H9 (cell line): ENCODE results near the gene XPR1. TPM values are rescaled to one million over a fixed set of nuclear protein-coding genes. Genes with fewer than 3 reads are reported as not detected.

Experiments
- DNase-seq: peaks from one replicate; pipeline ENCODE4 v3.0.0-alpha.2; 2017
- H2AFZ ChIP-seq: one replicate; pipeline ENCODE4 v1.6.1; 2013; ENCODE audit warnings: mild to moderate bottlenecking, low read length, control low read depth, moderate library complexity
- H2AK5ac ChIP-seq: 2 replicates; pipeline ENCODE4 v1.6.1; 2013; ENCODE audit warnings: low read length, control low read depth, mixed read lengths; ENCODE audit not compliant: insufficient read length
- H2BK120ac ChIP-seq: one replicate; pipeline ENCODE4 v1.6.1; 2013; ENCODE audit warnings: low read depth, mild to moderate bottlenecking, low read length, control low read depth, inconsistent platforms; ENCODE audit not compliant: poor library complexity, severe bottlenecking
- H2BK12ac ChIP-seq: 2 replicates; pipeline ENCODE4 v1.6.1; 2013; ENCODE audit warnings: low read length, control low read depth, mixed read lengths, low read depth; ENCODE audit not compliant: insufficient read length
- H2BK15ac ChIP-seq: 2 replicates; pipeline ENCODE4 v1.6.1; 2013; ENCODE audit warnings: low read depth, low read length, control low read depth
- H2BK20ac ChIP-seq: one replicate; pipeline ENCODE4 v1.6.1; 2013; ENCODE audit warnings: low read depth, mild to moderate bottlenecking, low read length, control low read depth, inconsistent platforms; ENCODE audit not compliant: poor library complexity, severe bottlenecking
- H2BK5ac ChIP-seq: 2 replicates; pipeline ENCODE4 v1.6.1; 2013; ENCODE audit warnings: low read length, control low read depth, mixed read lengths; ENCODE audit not compliant: insufficient read length
- H3K14ac ChIP-seq: 2 replicates; pipeline ENCODE4 v1.6.1; 2013; ENCODE audit warnings: low read length, control low read depth; ENCODE audit not compliant: insufficient read depth
- H3K18ac ChIP-seq: 2 replicates; pipeline ENCODE4 v1.6.1; 2013; ENCODE audit warnings: low read depth, mild to moderate bottlenecking, mixed read lengths, low read length, control low read depth; ENCODE audit not compliant: insufficient read length
- H3K23ac ChIP-seq: 2 replicates; pipeline ENCODE4 v1.6.1; 2013; ENCODE audit warnings: low read length, control low read depth, mixed read lengths, low read depth; ENCODE audit not compliant: insufficient read length
- H3K23me2 ChIP-seq: 2 replicates; pipeline ENCODE4 v1.6.1; 2013; ENCODE audit warnings: low read depth, mild to moderate bottlenecking, mixed read lengths, low read length, control low read depth; ENCODE audit not compliant: insufficient read length, poor library complexity, severe bottlenecking
- H3K27ac ChIP-seq: 2 replicates; pipeline ENCODE4 v1.5.1; 2013; ENCODE audit warnings: low read length, control low read depth, mixed read lengths, low read depth; ENCODE audit not compliant: insufficient read length
- H3K27me3 ChIP-seq: 2 replicates; pipeline ENCODE4 v1.6.1; 2013; ENCODE audit warnings: low read length, control low read depth, inconsistent platforms; ENCODE audit not compliant: insufficient read depth
- H3K4ac ChIP-seq: 2 replicates; pipeline ENCODE4 v1.6.1; 2013; ENCODE audit warnings: low read depth, mild to moderate bottlenecking, control low read depth, inconsistent platforms, low read length, moderate library complexity
- H3K4me1 ChIP-seq: 2 replicates; pipeline ENCODE4 v1.6.1; 2013; ENCODE audit warnings: low read length, control low read depth, inconsistent platforms; ENCODE audit not compliant: insufficient read depth
- H3K4me2 ChIP-seq: 2 replicates; pipeline ENCODE4 v1.6.1; 2013; ENCODE audit warnings: low read length, control low read depth, mixed read lengths; ENCODE audit not compliant: insufficient read length, insufficient read depth
- H3K56ac ChIP-seq: 2 replicates; pipeline ENCODE4 v1.6.1; 2013; ENCODE audit warnings: low read depth, mild to moderate bottlenecking, mixed read lengths, low read length, control low read depth; ENCODE audit not compliant: insufficient read length
- H3K79me1 ChIP-seq: 2 replicates; pipeline ENCODE4 v1.6.1; 2013; ENCODE audit warnings: low read depth, mild to moderate bottlenecking, moderate library complexity, low read length, control low read depth, inconsistent platforms; ENCODE audit not compliant: insufficient read depth, poor library complexity, severe bottlenecking
- H3K79me2 ChIP-seq: 2 replicates; pipeline ENCODE4 v1.6.1; 2013; ENCODE audit warnings: low read length, control low read depth, inconsistent platforms; ENCODE audit not compliant: insufficient read depth
- H3K9ac ChIP-seq: 2 replicates; pipeline ENCODE4 v1.6.1; 2013; ENCODE audit warnings: low read length, control low read depth, mixed read lengths; ENCODE audit not compliant: insufficient read length; ENCODE audit errors: extremely low read depth
- H3K9me3 ChIP-seq: one replicate; pipeline ENCODE4 v1.6.1; 2013; ENCODE audit warnings: low read depth, low read length, inconsistent platforms; ENCODE audit not compliant: control insufficient read depth
- H3T11ph ChIP-seq: one replicate; pipeline ENCODE4 v1.6.1; 2013; ENCODE audit warnings: mild to moderate bottlenecking, low read length, control low read depth, inconsistent platforms
- H4K20me1 ChIP-seq: one replicate; pipeline ENCODE4 v1.6.1; 2013; ENCODE audit not compliant: control insufficient read depth, insufficient read length, insufficient read depth
- H4K5ac ChIP-seq: 2 replicates; pipeline ENCODE4 v1.6.1; 2013; ENCODE audit warnings: low read depth, mild to moderate bottlenecking, mixed read lengths, low read length, control low read depth; ENCODE audit not compliant: insufficient read length
- H4K8ac ChIP-seq: replicated peaks from 2 replicates; pipeline ENCODE4 v1.6.1; 2013; ENCODE audit warnings: low read length, control low read depth, mixed read lengths, low read depth; ENCODE audit not compliant: insufficient read length
- H4K91ac ChIP-seq: 2 replicates; pipeline ENCODE4 v1.6.1; 2013; ENCODE audit warnings: low read depth, mild to moderate bottlenecking, moderate library complexity, mixed read lengths, low read length, control low read depth; ENCODE audit not compliant: insufficient read length
- H3K27ac Mint-ChIP-seq, 3 experiments: 2 replicates in 2 of 3; 3 replicates in 1 of 3; pipeline ENCODE4 v1.8.0; 2020 to 2021; ENCODE audit warnings: mixed read lengths in 3 of 3, mild to moderate bottlenecking in 1 of 3, moderate library complexity in 1 of 3
- H3K27me3 Mint-ChIP-seq: 2 replicates; pipeline ENCODE4 v1.8.0; 2021; ENCODE audit warnings: low read depth, mild to moderate bottlenecking, moderate library complexity, mixed read lengths
- H3K36me3 Mint-ChIP-seq, 3 experiments: 2 replicates in 2 of 3; 3 replicates in 1 of 3; pipeline ENCODE4 v1.8.0; 2020 to 2021; ENCODE audit warnings: low read depth in 3 of 3, mixed read lengths in 3 of 3; ENCODE audit not compliant: insufficient read depth in 1 of 3
- H3K4me1 Mint-ChIP-seq, 2 experiments: 2 replicates each; pipeline ENCODE4 v1.8.0; 2020; ENCODE audit warnings: mixed read lengths in 2 of 2
- H3K4me3 Mint-ChIP-seq, 2 experiments: 2 replicates in 1 of 2; 3 replicates in 1 of 2; pipeline ENCODE4 v1.8.0; 2020 to 2021; ENCODE audit warnings: mild to moderate bottlenecking in 2 of 2, mixed read lengths in 2 of 2, moderate library complexity in 1 of 2
- H3K9me3 Mint-ChIP-seq, 2 experiments: 2 replicates in 1 of 2; 3 replicates in 1 of 2; pipeline ENCODE4 v1.8.0; 2020; ENCODE audit warnings: mild to moderate bottlenecking in 2 of 2, mixed read lengths in 2 of 2, moderate library complexity in 1 of 2
- CTCF ChIP-seq: fragments of 200-600 bp; sonication (generic); conservative IDR thresholded peaks from 3 replicates; pipeline ENCODE4 v1.8.0; 2021; ENCODE audit warnings: antibody characterized with exemption, mild to moderate bottlenecking
- total RNA-seq: library from RNA; stranded (reverse); gene quantifications from 2 replicates; pipeline ENCODE4 v1.2.1, GENCODE V29; 2021

The XPR1 gene
- total RNA-seq, 1 experiment from 2014 or later = 34.1 TPM

DNA sequence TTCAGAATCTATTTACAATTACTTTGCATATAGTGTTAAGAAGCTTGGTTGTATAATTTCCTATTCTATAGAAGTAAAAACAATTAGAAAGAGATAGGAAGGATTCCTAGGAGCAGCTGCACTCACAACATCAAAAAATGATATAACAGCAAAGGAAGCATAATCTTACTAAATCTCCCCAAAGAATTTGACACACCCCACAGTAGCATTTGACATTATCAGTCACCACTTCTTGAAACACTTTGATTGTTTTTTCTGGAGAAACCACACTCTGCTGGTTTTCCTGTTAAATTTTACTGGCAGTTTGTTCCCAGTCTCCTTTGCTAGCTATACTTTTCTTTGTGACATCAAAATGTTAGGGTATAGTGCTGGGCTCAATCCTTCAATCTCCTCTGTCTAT lies 180.1 kb downstream of the XPR1 start:
- H2AFZ ChIP-seq = no peak overlapping the region
- no peaks in the 10 kb centered on the region for H4K20me1 ChIP-seq
- H3K4ac ChIP-seq = no peak overlapping the region
- H3K27ac Mint-ChIP-seq = no peak overlapping the region
- no peak overlapping the region for H4K91ac ChIP-seq
- no peaks in the 10 kb centered on the region for H3K9me3 ChIP-seq
- TF ChIP-seq CTCF = no peak
- no peak overlapping the region for H3T11ph ChIP-seq
- H2BK12ac ChIP-seq = no peak overlapping the region
- no peak overlapping the region for H2BK120ac ChIP-seq
- H3K27me3 Mint-ChIP-seq = no peaks in the 10 kb centered on the region
- DNase-seq = no peak
- no peaks in the 10 kb centered on the region for H3K27me3 ChIP-seq
- no peak overlapping the region for H3K14ac ChIP-seq
- H2BK20ac ChIP-seq = no peak overlapping the region
- H3K23me2 ChIP-seq = no peaks in the 10 kb centered on the region
- no peaks in the 10 kb centered on the region for H3K79me1 ChIP-seq
- no peak overlapping the region for H3K18ac ChIP-seq
- H4K5ac ChIP-seq = no peak overlapping the region
- H3K4me3 Mint-ChIP-seq = no peak overlapping the region
- no peak overlapping the region for H3K27ac ChIP-seq
- H2BK15ac ChIP-seq = no peak overlapping the region
- no peak overlapping the region for H2AK5ac ChIP-seq
- H3K56ac ChIP-seq = no peak overlapping the region
- H3K4me1 ChIP-seq = no peaks in the 10 kb centered on the region
- no peak overlapping the region for H4K8ac ChIP-seq
- no peak overlapping the region for H3K4me2 ChIP-seq
- no peak overlapping the region for H2BK5ac ChIP-seq
- peaks cover 6 to 15% (median 10%) of the 10 kb centered on the region in 3 experiments; a peak in 6 of 7 replicates for H3K36me3 Mint-ChIP-seq
- H3K9ac ChIP-seq = no peak overlapping the region
- H3K9me3 Mint-ChIP-seq = no peaks in the 10 kb centered on the region
- no peak overlapping the region for H3K23ac ChIP-seq
- H3K4me1 Mint-ChIP-seq = peaks cover 3 to 4% of the 10 kb centered on the region in 2 experiments; a peak in 3 of 4 replicates
- no peaks in the 10 kb centered on the region for H3K79me2 ChIP-seq
